ENCODE results near the gene SRD5A1.
"Not testable (repeated sequence)": the region's sequence is repeated elsewhere in the genome, so short reads cannot be mapped to it uniquely, and the experiment has no call there.

SRD5A1 gene

DNA sequence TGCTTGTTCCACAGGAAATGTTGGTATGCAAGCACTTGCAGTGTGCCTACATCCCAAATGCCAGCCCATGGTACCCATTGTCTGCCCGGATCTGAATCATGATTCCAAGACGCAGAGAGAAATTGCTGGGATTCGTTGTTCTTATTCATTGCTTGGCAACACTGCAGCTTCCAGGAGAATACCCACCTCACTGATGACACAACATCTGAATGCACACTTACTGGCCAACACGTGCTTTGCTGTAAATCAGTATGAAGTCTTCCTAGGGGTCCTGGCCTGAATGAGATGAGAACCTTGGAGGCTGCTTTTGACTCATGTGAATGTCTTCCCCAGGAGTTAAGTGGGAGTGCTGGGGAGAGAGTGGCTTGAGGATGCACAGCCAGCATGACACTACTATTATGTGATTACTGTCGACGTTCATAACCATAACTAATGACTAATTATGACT, 11.6 kb downstream of the SRD5A1 start:
- no peak for DNase-seq (ENCODE audit: low spot score)

DNA sequence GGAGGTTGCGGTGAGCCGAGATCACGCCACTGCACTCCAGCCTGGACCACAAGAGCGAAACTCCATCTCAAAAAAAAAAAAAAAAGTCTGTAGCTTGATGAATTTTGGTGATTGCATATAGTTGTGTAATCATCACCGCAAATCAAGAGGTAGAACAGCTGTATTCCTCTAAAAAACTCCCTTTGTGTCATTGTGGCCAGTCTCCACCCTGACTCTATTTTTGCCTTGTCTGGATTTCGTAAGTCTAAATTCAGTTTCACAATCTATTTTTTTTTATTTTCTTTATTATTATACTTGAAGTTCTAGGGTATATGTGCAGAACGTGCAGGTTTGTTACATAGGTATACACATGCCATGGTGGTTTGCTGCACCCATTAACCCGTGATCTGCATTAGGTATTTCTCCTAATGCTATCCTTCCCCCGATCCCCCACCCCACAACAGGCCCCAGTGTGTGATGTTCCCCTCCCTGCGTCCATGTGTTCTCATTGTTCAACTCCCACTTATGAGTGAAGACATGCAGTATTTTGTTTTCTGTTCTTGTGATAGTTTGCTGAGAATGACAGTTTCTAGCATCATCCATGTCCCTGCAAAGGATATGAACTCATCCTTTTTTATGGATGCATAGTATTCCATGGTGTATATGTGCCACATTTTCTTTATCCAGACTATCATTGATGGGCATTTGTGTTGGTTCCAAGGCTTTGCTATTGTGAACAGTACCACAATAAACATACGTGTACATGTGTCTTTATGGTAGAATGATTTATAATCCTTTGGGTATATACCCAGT, 12.5 kb downstream of the SRD5A1 start:
- not testable (repeated sequence) for DNase-seq (ENCODE audit: low spot score)

DNA sequence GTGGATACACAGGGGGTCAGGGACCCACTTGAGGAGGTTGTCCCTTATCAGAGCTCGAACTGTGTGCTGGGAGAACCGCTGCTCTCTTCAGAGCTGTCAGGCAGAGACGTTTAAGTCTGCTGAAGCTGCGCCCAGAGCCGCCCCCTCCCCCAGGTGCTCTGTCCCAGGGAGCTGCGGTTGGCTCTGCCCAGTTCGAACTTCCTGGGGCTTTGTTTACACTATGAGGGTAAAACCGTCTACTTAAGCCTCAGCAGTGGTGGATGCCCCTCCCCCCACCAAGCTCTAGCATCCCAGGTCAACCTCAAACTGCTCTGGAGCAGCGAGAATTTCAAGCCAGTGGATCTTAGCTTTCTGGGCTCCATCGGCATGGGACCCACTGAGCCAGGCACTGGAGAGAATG, 15.9 kb downstream of the SRD5A1 start:
- DNase-seq (ENCODE audit: low spot score): no peak

DNA sequence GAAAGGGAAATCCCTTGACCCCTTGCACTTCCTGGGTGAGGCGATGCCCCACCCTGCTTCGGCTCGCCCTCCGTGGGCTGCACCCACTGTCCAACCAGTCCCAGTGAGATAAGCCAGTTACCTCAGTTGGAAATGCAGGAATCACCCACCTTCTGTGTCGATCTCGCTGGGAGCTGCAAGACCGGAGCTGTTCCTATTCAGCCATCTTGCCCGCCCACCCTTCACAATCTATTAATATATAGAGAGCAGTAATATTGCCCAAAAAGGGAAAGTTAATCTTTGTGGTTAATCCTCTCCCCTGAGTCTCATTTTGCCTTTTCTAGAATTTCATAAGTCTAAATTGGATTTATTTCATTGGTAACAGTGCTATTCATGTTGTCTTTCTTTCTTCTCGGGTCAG, 16.4 kb downstream of the SRD5A1 start:
- no peak for DNase-seq (ENCODE audit: low spot score)

DNA sequence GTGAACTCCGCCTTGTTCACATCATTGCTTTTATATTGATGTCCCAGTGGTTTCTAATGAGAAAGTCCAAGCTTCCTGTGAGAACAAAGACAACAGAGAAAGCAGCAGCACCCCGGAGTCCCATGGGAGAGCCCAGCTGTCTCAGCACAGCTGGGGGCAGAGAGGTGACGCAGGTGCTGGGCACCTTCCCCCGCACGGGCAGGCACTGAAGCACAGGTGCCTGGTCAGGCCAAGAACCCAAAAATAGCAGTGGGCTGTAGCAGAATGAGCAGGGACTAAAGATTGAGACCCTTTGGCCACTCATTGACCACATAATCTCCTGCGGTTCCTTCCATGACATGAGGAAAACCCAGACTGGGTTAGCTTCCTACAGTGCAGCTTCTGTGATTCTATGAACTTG, 18.8 kb downstream of the SRD5A1 start:
- no peak for DNase-seq (ENCODE audit: low spot score)

DNA sequence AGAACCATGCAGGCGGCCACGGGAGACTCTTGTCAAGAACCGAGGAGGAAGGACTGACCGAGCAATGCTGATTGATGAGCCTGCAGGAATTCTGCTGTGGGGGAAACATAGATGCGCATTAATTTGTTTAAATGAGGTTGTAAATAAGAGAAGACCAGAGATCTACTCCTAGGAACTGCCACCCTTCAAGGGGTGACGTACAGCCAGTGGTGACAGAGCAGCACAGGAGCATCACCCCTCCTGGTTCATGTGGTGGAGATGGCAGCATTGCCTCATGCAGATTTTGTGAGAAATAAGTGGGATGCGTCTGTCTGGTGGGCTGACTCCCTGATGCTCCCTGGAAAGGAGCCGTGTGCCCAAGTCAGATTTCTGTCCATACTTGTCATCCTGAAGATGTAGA, 22.2 kb downstream of the SRD5A1 start:
- DNase-seq (ENCODE audit: low spot score): no peak

DNA sequence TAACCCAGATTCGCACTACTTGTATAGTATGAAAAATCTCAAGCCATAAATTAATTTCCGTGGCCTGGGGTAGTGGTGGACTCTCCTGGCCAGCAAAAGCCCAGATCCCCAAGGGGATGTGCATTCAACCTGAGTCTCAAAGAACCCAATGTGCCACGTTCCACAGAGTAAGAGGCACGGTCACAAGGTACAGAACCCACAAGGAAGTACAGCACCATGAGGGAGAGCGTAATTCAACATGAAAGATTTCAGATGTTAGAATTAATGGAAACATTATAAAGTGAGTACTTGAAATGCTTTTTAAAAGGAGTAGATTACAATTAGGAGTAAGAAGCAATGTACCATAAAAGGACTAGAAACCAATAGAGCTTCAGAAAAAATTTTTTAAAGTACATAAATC, 23.4 kb downstream of the SRD5A1 start:
- DNase-seq (ENCODE audit: low spot score): no peak

DNA sequence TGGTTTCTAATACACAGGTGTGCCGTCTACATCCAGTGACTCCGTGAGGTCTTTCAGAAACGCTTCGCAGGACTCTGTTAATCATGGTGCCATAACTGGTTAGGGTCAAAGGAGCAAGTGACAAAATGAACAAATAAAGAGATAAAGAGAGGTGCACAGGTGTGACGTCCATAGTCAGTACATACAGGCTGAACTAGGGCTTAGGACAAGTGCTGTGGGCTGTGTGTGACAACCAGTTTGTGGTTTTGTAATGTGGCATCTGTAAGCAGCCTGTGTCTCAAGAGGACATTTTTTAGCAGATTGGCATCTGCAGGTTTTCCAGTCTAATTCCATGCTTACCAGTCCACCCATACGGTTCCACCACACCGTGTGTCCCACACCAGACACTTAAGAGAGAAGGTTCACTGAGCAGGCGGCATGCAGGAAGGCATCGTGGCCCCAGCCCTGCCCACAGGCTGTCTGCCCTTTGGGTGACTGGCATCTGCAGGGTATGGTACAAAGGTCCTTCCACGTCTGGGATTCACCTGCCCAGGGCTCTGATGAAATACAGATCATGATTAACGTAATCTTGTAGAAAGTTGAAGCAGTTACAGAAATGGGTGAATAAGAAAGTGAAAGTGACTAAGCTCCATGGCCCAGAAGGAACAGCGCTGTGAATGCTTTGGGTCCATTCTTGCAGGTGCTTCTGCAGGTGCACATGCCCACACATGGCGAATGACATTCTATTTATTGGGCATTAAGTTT, 26.9 kb downstream of the SRD5A1 start:
- no peak for DNase-seq (ENCODE audit: low spot score)

DNA sequence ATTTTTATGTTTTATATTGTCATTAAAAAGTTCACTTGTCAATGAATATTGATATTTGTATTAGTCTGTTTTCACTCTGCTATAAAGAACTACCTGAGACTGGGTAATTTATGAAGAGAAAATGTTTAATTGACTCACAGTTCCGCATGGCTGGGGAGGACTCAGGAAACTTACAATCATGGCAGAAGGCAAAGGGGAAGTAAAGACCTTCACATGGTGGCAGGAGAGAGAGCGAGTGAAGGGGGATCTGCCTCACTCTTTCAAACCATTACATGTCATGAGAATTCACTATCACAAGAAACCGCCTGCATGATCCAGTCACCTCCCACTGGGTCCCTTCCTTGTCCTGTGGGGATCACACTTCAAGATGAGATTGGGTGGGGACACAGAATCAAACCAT, 27.4 kb downstream of the SRD5A1 start:
- no peak for DNase-seq (ENCODE audit: low spot score)

DNA sequence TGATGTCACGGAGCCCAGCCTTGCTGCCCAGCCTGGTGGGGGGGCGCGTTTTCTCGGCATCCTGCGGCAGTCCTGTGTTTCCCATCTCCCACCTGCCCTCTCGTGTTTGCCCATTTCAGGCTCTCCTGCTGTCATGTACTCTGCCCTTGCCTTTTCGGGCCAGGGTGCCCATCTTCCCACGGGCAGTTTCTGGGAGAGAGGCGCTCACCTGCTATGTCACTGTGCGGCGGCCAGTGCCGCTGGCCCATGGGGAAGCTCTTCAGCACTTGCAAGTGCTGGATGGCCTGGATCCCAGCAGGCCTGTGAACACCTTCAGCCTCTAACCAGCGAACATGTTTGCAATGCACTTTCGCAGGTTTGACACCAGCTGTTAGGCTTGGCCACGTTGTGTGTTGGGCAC, 33.5 kb downstream of the SRD5A1 start:
- DNase-seq (ENCODE audit: low spot score): no peak

DNA sequence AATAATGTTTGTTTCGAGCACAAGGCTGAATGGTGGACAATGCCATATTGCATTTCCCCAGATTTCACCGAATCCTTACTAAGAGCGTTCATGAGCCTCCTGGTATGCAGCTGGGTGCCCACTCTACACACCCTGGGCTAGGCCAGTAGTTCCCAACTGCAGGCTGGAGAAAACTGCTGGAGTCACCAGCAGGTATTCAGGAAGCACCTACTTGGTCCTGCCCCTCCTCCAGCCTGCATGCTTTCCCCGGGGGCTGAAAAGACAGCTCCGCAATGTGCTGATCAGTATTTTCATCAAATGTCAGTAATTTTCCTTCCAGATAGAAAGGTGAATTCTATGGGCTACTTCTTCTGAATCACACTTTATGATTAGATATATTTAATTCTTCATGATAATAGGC, 34.4 kb downstream of the SRD5A1 start:
- DNase-seq (ENCODE audit: low spot score): no peak

DNA sequence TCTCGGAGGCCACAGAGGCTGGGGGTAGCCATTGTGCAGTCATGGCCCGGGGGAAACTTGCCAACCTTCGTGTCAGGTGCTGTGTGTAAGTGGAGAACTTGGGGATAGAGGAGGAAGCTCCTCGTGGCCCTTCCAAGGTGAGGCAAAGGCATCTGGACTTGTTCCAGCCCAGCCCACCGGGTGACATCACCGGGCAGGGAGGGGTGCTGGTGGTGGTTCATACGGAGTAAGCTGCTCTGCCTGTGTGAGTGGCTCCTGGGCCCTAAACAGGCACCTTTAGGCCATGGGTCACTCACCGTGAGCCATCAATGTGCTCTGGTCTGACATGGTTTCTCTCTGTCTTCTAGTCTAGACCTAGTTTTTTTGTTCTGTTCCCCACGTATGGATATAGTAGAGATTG, 35.5 kb downstream of the SRD5A1 start:
- not testable (repeated sequence) for DNase-seq (ENCODE audit: low spot score)

DNA sequence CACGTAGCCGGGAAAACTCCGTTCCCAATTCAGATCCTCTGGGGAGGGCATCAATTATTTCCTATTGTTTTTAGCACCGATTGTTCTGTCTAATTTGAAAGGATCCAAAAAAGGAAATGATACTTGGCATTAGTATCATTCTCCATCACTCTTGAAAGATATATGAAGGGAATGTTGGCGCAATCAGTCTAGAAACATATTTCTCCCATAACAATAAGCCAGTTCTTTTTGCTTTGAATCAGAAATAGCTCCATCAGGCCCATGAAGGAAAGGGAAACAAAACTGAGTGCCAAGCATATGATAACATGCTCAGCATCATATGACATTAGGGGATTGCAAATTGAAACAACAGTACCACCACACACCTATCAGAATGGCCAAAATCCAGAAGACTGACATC, 39.8 kb downstream of the SRD5A1 start:
- no peak for DNase-seq (ENCODE audit: low spot score)

DNA sequence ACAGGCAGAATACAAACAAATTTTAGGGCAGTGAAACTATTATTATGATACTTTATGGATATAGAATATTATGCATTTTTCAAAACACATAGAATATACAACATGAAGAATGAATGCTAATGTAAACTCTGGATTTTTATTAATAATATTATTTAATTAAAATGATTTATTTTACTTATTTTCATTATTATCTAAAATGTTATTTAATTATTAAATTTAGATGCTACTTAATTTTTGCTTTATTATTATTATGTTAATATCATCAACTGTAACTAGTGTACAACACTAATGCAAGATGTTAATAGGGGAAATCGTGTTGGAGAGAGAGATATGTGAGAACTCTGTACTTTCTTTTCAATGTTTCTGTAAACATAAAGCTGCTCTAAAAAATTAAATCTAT, 40.7 kb downstream of the SRD5A1 start:
- no peak for DNase-seq (ENCODE audit: low spot score)

DNA sequence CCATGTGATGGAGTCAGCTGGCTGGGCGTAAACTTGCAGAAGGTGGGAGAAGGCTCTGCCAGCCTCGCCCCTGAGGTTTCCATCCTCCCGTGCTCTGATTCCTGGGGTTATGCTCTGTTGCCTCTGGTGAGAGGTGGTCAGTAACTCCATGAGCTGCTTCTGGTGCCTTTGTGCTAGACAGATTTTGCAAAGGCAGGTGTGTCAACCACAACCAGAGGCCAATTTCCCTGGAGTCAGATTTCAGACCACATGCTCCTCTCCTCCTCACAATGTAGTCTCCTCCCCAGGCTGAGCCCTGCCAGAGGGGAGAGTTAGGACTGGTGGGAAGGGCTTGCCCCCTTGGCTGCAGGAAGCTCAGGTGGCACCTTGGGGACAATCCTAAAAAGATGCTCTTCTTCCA, 41.2 kb downstream of the SRD5A1 start:
- DNase-seq (ENCODE audit: low spot score): no peak

DNA sequence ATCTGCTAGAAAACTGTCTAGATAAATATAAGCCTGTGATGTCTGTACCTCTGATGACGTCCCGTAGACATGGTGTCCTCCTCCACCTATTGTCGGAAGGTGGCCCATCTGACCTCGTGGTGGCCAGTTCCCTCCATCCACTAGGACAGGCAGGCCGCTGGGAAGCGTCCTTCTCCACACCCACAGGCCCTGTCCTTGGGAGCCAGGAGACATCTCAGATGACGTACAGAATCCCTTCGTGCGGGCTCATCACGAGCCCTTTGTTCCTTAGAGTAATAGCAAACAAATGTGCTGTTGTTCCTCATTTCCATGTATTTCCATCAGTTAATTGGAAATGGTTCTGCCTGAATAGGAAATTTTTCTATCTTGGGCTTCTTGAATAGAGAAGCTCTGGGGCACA, 41.6 kb downstream of the SRD5A1 start:
- no peak for DNase-seq (ENCODE audit: low spot score)

DNA sequence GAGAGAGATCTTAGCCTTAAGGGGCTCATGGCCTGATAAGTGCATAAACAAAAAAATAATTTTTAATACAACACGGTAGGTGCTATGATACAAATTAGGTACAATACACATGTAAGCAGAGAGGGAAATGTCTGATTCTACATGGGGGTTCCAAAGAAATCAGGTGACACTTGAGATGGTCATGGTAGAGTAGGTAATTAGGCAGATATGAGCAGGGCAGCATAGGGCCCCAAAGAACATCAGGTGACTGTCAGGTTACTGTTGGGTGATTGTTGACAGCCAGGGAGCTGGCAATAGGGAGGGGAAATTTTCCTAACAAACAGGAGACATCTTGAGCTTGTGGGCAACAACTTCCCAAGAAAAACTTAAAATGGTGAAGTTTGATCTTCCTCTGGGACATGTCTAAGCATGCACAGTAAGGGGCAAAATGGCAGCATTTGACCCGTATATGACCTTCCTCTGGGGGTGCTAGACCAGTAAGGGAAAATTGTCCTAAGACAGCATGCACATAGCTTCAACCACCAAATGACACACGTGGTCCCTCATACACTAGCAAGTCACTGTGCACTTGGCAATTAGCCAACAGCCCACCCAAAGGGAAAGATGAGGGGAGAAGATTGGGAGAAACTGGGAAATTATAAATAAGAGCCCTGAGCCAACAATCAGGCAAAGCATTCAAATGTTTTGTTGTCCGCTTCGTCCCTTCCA, 42.7 kb downstream of the SRD5A1 start:
- DNase-seq (ENCODE audit: low spot score): no peak

DNA sequence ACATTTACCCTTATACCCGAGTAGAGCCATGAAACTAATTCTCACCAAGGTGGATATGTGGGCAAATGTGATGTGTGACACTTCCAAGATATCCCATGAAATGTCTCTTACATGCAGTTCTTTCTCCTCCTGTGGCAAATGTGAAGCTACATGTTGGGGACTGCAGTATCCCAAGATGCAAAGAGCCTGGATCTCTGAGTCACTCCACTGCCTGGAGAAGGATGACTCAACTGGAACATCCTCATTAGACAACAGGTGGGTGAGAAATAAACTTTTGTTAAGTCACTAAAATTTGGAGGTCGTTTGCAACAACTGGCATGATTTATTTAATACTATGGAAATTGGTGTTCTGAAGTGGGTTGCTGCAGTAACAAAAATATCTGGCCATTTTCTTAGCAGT, 43.5 kb downstream of the SRD5A1 start:
- DNase-seq (ENCODE audit: low spot score): no peak

DNA sequence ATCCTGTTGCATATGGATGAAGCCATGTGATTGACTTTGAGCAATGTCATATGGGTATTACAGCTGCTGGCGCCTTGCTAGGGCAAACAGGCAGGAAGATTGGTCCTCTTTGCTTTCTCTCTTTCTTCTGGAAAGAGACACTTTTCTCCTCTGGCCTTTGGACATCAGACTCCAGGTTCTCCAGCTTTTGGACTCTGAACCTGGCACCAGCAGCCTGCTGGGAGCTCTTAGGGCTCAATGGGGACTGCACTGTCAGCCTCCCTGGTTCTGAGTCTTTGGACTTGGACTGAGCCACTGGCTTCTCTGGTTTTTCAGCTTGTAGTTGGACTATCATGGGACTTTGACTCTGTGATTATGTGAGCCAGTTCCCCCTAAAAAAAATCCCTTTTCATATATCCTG, 45.1 kb downstream of the SRD5A1 start:
- DNase-seq (ENCODE audit: low spot score): no peak

DNA sequence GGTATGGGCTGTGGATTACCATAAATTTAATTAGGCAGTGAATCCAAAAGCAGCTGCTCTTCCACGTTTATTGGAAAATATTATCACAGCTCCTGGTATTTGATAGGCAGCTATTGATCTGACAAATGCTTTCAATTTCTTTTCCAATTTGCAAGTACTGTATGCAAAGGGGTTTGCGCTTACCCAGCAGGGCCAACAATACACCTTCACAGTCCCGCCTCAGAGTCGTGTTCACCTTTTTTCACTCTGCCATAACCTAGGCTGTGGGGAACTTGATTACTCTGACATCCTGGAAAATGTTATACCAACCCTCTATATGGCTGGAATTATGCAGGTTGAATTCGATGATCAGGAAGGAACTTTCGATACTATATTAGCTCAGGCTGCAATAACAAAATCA, 47.7 kb downstream of the SRD5A1 start:
- DNase-seq (ENCODE audit: low spot score): no peak

DNA sequence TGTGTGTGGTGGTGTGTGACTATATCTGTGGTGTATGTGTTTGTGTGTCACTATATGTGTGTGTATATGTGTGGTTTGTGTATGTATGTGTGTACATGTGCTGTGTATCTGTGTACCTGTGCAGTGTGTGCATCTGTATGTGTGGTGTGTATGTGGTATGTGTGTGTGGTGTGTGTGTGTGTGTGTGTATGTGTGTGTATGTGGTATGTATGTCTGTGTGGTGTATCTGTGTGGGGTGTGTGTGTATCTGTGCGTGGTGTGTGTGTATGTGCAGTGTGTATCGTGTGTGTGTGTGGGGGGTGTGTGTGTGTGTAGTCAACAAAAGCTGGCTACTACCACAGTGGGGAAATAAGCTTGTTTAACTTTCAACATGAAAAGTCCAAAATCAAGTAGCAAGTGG, 48.4 kb downstream of the SRD5A1 start:
- DNase-seq (ENCODE audit: low spot score): no peak

DNA sequence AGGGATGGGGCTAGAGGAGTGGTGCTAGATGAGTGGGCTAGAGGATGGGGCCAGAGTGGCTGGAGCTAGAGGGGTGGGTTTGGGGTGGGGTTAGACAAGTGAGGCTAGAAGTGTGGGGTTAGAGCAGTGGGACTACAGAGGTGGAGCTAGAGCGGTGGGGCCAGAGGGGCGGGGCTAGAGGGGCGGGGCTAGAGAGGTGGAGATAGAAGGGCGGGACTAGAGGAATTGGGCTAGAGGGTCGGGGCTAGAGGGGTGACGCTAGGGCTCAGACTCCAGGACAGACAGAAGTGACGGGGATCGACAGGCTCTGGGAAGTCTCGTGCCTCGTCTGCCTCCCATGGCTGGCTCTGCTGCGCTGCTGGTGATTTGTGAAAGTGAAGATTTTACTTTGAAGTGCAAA, 49.0 kb downstream of the SRD5A1 start:
- DNase-seq (ENCODE audit: low spot score): no peak

DNA sequence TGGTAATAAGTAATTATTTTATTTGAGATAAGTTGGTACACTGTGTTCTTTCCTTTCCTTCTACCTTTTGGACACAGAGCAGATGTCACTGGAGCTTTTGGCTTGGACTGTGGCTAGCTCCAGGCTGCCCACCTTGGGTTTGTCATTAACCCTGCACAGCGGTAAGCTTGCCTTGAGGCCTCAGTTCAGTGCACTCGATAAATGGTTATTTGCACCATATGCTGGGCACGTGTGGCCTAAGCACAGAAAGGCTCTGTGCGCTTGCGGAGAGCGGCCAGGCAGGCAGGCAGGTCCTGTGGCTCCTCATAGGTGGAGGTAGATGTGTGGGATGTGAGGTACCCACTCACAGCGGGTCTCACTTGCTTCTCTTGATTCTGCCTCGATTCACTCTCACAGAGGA, 50.0 kb downstream of the SRD5A1 start:
- DNase-seq (ENCODE audit: low spot score): no peak
